Liver (tissue), 9 donors: Measurements from ENCODE around the gene HORMAD2. TPM values are rescaled to one million over a fixed set of nuclear protein-coding genes. Genes with fewer than 3 reads are reported as not detected.

Experiments
- DNase-seq: peaks from one replicate; pipeline ENCODE4 v3.0.0-alpha.2; 2017; ENCODE audit warnings: low spot score
- H3K27ac ChIP-seq, 2 donors: one replicate each; pipeline ENCODE4 v1.7.0; 2013; ENCODE audit warnings: inconsistent platforms in 2 of 2, low read length in 2 of 2, control low read depth in 1 of 2, low read depth in 1 of 2, mild to moderate bottlenecking in 1 of 2
- H3K27me3 ChIP-seq, 4 donors: one replicate each; pipeline versions ENCODE4 v1.6.1 to v1.7.0; 2013; ENCODE audit warnings: low read length in 3 of 4, inconsistent platforms in 1 of 4, mild to moderate bottlenecking in 1 of 4, moderate library complexity in 1 of 4; ENCODE audit not compliant: control insufficient read depth in 4 of 4, insufficient read depth in 4 of 4
- H3K36me3 ChIP-seq, 4 donors: one replicate each; pipeline versions ENCODE4 v1.6.1 to v1.7.0; 2013; ENCODE audit warnings: low read length in 3 of 4, mild to moderate bottlenecking in 3 of 4, low read depth in 1 of 4, moderate library complexity in 1 of 4; ENCODE audit not compliant: control insufficient read depth in 4 of 4, insufficient read depth in 3 of 4
- H3K4me1 ChIP-seq, 4 donors: one replicate each; pipeline versions ENCODE4 v1.6.1 to v1.7.0; 2013; ENCODE audit warnings: low read length in 3 of 4, mild to moderate bottlenecking in 3 of 4, moderate library complexity in 1 of 4; ENCODE audit not compliant: control insufficient read depth in 4 of 4, insufficient read depth in 4 of 4
- H3K4me3 ChIP-seq, 3 donors: one replicate each; pipeline versions ENCODE4 v1.6.1 to v1.7.0; 2013; ENCODE audit warnings: low read length in 3 of 3, control low read depth in 1 of 3, low read depth in 1 of 3, mild to moderate bottlenecking in 1 of 3
- H3K9ac ChIP-seq, 2 donors: one replicate each; pipeline ENCODE4 v1.7.0; 2013; ENCODE audit warnings: low read length in 2 of 2, mild to moderate bottlenecking in 2 of 2, moderate library complexity in 2 of 2, control low read depth in 1 of 2, low read depth in 1 of 2
- H3K9me3 ChIP-seq, 4 donors: one replicate each; pipeline versions ENCODE4 v1.6.1 to v1.7.0; 2013; ENCODE audit warnings: low read length in 3 of 4; ENCODE audit not compliant: control insufficient read depth in 4 of 4
- EGR1 ChIP-seq, 2 donors: IDR thresholded peaks; 2 replicates each; pipeline ENCODE4 v1.6.1; 2016 to 2018; ENCODE audit warnings: antibody characterized with exemption in 2 of 2, low read depth in 2 of 2
- FOXA2 ChIP-seq: IDR thresholded peaks from 2 replicates; pipeline ENCODE4 v1.6.1; 2016; ENCODE audit warnings: antibody characterized with exemption
- GABPA ChIP-seq, 2 donors: IDR thresholded peaks in 1 of 2; conservative IDR thresholded peaks in 1 of 2; 2 replicates each; pipeline ENCODE4 v1.6.1; 2016; ENCODE audit warnings: antibody characterized with exemption in 2 of 2, mild to moderate bottlenecking in 1 of 2, moderate library complexity in 1 of 2
- HNF4A ChIP-seq, 2 donors: conservative IDR thresholded peaks; 2 replicates each; pipeline ENCODE4 v1.6.1; 2016; ENCODE audit warnings: antibody characterized with exemption in 2 of 2, mild to moderate bottlenecking in 2 of 2
- HNF4G ChIP-seq: IDR thresholded peaks from 2 replicates; pipeline ENCODE4 v1.6.1; 2016; ENCODE audit warnings: antibody characterized with exemption
- JUND ChIP-seq, 2 donors: IDR thresholded peaks; 2 replicates each; pipeline ENCODE4 v1.6.1; 2016; ENCODE audit warnings: antibody characterized with exemption in 2 of 2
- NR2F2 ChIP-seq: IDR thresholded peaks from 2 replicates; pipeline ENCODE4 v1.6.1; 2016; ENCODE audit warnings: antibody characterized with exemption
- RAD21 ChIP-seq, 2 donors: IDR thresholded peaks; 2 replicates each; pipeline ENCODE4 v1.6.1; 2016; ENCODE audit warnings: antibody characterized with exemption in 2 of 2, mild to moderate bottlenecking in 2 of 2
- RXRA ChIP-seq, 2 donors: IDR thresholded peaks; 2 replicates each; pipeline ENCODE4 v1.6.1; 2017 to 2018; ENCODE audit warnings: antibody characterized with exemption in 2 of 2, mild to moderate bottlenecking in 1 of 2
- TAF1 ChIP-seq: conservative IDR thresholded peaks from 2 replicates; pipeline ENCODE4 v1.6.1; 2016; ENCODE audit warnings: antibody characterized with exemption, mild to moderate bottlenecking
- YY1 ChIP-seq: IDR thresholded peaks from 2 replicates; pipeline ENCODE4 v1.6.1; 2016; ENCODE audit warnings: antibody characterized with exemption, mild to moderate bottlenecking
- WGBS: extraction: QIAGEN DNeasy Blood & Tissue Kit; methylation state at CpG from one replicate; pipeline ENCODE4 v1.1.7; 2013; 5-methylcytosine and 5-hydroxymethylcytosine counted together
- polyA plus RNA-seq, 2 donors: library from polyadenylated mRNA; stranded (reverse) in 1 of 2; unstranded in 1 of 2; fragments of 200-250 nt in 1 of 2; fragments of >200 nt in 1 of 2; fragmentation: Nextera tagmentation in 1 of 2; extraction: Ambion mirVana in 1 of 2; gene quantifications; one replicate each; pipeline versions ENCODE4 v1.2.1 to v1.2.3, GENCODE V29; 2013 to 2015
- total RNA-seq, 2 donors: library from RNA; depleted of rRNA; stranded (reverse); fragments of >200 nt; gene quantifications; one replicate each; pipeline ENCODE4 v1.2.3, GENCODE V29; 2014
- TF ChIP-seq, protein P1 (sequence below): IDR thresholded peaks from 2 replicates; pipeline ENCODE4 v1.6.1; 2016; ENCODE audit warnings: antibody characterized with exemption, mild to moderate bottlenecking
- TF ChIP-seq, protein P2 (sequence below): IDR thresholded peaks from 2 replicates; pipeline ENCODE4 v1.6.1; 2016; ENCODE audit warnings: antibody characterized with exemption
- TF ChIP-seq, protein P3 (sequence below): IDR thresholded peaks from 2 replicates; pipeline ENCODE4 v1.6.1; 2016; ENCODE audit warnings: antibody characterized with exemption
- TF ChIP-seq, protein P4 (sequence below): fragments of 150-350 bp; IDR thresholded peaks from 2 replicates; pipeline ENCODE4 v1.5.1; 2017; ENCODE audit warnings: improper control_type of control experiment, low read depth, low read length; ENCODE audit not compliant: missing input control
- donor health status: healthy.
- donor health status: healthy.
- donor health status: healthy.
- donor health status: healthy.
- donor health status: healthy.

Gene HORMAD2
- total and polyA plus RNA-seq, 4 donors: 0.44 to 2.8 (median 0.47) TPM; not detected in 1

- H3K27ac ChIP-seq: no peak overlapping the region
- DNase-seq: no peak
- no peak overlapping the region for H3K9ac ChIP-seq
- H3K27me3 ChIP-seq: no peaks in the 10 kb centered on the region
- H3K4me3 ChIP-seq: no peak overlapping the region
- no peak for TF ChIP-seq HNF4A (conservative IDR thresholded peaks at IDR 0.05)
- TF ChIP-seq, protein P1, sequence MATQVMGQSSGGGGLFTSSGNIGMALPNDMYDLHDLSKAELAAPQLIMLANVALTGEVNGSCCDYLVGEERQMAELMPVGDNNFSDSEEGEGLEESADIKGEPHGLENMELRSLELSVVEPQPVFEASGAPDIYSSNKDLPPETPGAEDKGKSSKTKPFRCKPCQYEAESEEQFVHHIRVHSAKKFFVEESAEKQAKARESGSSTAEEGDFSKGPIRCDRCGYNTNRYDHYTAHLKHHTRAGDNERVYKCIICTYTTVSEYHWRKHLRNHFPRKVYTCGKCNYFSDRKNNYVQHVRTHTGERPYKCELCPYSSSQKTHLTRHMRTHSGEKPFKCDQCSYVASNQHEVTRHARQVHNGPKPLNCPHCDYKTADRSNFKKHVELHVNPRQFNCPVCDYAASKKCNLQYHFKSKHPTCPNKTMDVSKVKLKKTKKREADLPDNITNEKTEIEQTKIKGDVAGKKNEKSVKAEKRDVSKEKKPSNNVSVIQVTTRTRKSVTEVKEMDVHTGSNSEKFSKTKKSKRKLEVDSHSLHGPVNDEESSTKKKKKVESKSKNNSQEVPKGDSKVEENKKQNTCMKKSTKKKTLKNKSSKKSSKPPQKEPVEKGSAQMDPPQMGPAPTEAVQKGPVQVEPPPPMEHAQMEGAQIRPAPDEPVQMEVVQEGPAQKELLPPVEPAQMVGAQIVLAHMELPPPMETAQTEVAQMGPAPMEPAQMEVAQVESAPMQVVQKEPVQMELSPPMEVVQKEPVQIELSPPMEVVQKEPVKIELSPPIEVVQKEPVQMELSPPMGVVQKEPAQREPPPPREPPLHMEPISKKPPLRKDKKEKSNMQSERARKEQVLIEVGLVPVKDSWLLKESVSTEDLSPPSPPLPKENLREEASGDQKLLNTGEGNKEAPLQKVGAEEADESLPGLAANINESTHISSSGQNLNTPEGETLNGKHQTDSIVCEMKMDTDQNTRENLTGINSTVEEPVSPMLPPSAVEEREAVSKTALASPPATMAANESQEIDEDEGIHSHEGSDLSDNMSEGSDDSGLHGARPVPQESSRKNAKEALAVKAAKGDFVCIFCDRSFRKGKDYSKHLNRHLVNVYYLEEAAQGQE: no peak
- TF ChIP-seq, protein P2, sequence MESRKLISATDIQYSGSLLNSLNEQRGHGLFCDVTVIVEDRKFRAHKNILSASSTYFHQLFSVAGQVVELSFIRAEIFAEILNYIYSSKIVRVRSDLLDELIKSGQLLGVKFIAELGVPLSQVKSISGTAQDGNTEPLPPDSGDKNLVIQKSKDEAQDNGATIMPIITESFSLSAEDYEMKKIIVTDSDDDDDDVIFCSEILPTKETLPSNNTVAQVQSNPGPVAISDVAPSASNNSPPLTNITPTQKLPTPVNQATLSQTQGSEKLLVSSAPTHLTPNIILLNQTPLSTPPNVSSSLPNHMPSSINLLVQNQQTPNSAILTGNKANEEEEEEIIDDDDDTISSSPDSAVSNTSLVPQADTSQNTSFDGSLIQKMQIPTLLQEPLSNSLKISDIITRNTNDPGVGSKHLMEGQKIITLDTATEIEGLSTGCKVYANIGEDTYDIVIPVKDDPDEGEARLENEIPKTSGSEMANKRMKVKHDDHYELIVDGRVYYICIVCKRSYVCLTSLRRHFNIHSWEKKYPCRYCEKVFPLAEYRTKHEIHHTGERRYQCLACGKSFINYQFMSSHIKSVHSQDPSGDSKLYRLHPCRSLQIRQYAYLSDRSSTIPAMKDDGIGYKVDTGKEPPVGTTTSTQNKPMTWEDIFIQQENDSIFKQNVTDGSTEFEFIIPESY: no peak
- no peak for TF ChIP-seq EGR1 (IDR thresholded peaks at IDR 0.05; ENCODE audit: low read depth in 2 of 2)
- no peak for TF ChIP-seq NR2F2
- TF ChIP-seq FOXA2: no peak
- TF ChIP-seq JUND (IDR thresholded peaks at IDR 0.05): no peak
- no peak for TF ChIP-seq YY1
- TF ChIP-seq RXRA (IDR thresholded peaks at IDR 0.05): no peak
- TF ChIP-seq, protein P3, sequence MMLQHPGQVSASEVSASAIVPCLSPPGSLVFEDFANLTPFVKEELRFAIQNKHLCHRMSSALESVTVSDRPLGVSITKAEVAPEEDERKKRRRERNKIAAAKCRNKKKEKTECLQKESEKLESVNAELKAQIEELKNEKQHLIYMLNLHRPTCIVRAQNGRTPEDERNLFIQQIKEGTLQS: no peak
- TF ChIP-seq, protein P4, sequence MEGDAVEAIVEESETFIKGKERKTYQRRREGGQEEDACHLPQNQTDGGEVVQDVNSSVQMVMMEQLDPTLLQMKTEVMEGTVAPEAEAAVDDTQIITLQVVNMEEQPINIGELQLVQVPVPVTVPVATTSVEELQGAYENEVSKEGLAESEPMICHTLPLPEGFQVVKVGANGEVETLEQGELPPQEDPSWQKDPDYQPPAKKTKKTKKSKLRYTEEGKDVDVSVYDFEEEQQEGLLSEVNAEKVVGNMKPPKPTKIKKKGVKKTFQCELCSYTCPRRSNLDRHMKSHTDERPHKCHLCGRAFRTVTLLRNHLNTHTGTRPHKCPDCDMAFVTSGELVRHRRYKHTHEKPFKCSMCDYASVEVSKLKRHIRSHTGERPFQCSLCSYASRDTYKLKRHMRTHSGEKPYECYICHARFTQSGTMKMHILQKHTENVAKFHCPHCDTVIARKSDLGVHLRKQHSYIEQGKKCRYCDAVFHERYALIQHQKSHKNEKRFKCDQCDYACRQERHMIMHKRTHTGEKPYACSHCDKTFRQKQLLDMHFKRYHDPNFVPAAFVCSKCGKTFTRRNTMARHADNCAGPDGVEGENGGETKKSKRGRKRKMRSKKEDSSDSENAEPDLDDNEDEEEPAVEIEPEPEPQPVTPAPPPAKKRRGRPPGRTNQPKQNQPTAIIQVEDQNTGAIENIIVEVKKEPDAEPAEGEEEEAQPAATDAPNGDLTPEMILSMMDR: no peak
- no peak for TF ChIP-seq HNF4G
- no peak for TF ChIP-seq TAF1
- TF ChIP-seq GABPA (IDR thresholded peaks at IDR 0.05 in 1 of 2, conservative IDR thresholded peaks at IDR 0.05 in 1 of 2): no peak
- no peak for TF ChIP-seq RAD21 (IDR thresholded peaks at IDR 0.05)
- WGBS: 62% methylated on average over 7 of the region's 7 CpGs
- H3K9me3 ChIP-seq: no peaks in the 10 kb centered on the region
- H3K36me3 ChIP-seq: no peaks in the 10 kb centered on the region
- no peaks in the 10 kb centered on the region for H3K4me1 ChIP-seq
Measured at GRCh38 chr22:30181459-30182349, 101.4 kb downstream of the HORMAD2 start.
